Esophagus squamous epithelium (tissue), 4 donors: ENCODE measurements around the gene SPAG17.

ENCODE experiments used
- CTCF ChIP-seq, 6 experiments: fragments of 450-650 bp in 4 of 6; fragments of 200-600 bp in 2 of 6; sonication (generic) in 2 of 6; IDR thresholded peaks; one replicate each; pipeline ENCODE4 v1.5.1; 2016 to 2019; ENCODE audit warnings: antibody characterized with exemption in 6 of 6, mild to moderate bottlenecking in 4 of 6, moderate library complexity in 4 of 6
- POLR2A ChIP-seq, 4 donors: fragments of 450-650 bp; IDR thresholded peaks; one replicate each; pipeline ENCODE4 v1.6.1; 2017; ENCODE audit warnings: antibody characterized with exemption in 4 of 4, mild to moderate bottlenecking in 4 of 4, moderate library complexity in 3 of 4

- no peak for TF ChIP-seq CTCF (IDR thresholded peaks at IDR 0.05)
- no peak for TF ChIP-seq POLR2A (IDR thresholded peaks at IDR 0.05)
Measured at GRCh38 chr1:118093017-118093416, 92.0 kb downstream of the SPAG17 start.
